D721Med (cell line): ENCODE results near the gene SLC25A51.

ENCODE experiments used
- DNase-seq: peaks from one replicate; pipeline ENCODE4 v3.0.0; 2011; ENCODE audit warnings: low spot score; ENCODE audit not compliant: insufficient read length
- FAIRE-seq: peaks from 2 replicates; lab custom pipeline; 2011; peaks lifted over from hg19 to GRCh38; lab: Jason Lieb, UNC
- CTCF ChIP-seq: IDR thresholded peaks from 2 replicates; pipeline ENCODE4 v1.5.1; 2012; ENCODE audit warnings: mild to moderate bottlenecking, control low read depth; ENCODE audit not compliant: insufficient read depth; ENCODE audit errors: missing control alignments

Gene SLC25A51

GRCh38 chr9:37923796-37924427 lies 20.0 kb upstream of the SLC25A51 start:
- TF ChIP-seq CTCF: no peak
- FAIRE-seq (no peak), DNase-seq (no peak)

DNA sequence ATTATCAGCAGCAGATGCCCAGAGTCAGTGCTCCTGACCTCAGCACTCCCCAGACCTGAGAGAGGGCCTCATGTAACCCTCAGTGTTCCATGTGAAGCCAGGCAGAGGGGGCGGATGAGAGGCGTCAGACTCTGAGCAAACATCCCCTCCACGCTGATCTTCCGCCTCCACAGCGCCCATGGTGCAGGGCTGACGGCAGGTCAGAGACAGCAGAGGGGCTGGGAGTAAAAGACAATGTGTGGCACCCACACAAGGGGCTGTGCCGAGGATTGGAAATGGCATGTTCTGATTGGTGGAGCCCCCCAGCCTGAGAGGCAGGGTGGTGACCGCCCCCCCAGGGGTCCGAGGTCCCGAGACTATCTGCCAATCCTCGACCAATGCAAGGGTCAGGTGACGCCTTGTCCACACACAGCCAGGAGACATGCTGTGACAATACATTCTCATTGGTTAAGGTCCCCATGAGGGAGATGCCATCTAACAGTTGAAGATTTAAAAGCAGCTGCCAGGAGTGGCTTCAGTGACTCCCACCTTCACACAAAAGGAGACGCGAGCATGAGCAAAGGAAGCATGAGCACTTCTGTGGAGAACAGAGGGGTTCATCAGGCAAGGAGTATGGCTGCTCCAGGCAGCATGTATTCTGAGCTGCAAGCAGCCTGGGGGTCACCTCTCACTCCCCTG lies 19.3 kb upstream of the SLC25A51 start:
- FAIRE-seq (no peak), DNase-seq (no peak)
- no peak for TF ChIP-seq CTCF

- no peak for TF ChIP-seq CTCF
- no peak for DNase-seq
- FAIRE-seq: no peak
These were observed 18.6 kb upstream of the SLC25A51 start for GRCh38 chr9:37922363-37923117.

DNA sequence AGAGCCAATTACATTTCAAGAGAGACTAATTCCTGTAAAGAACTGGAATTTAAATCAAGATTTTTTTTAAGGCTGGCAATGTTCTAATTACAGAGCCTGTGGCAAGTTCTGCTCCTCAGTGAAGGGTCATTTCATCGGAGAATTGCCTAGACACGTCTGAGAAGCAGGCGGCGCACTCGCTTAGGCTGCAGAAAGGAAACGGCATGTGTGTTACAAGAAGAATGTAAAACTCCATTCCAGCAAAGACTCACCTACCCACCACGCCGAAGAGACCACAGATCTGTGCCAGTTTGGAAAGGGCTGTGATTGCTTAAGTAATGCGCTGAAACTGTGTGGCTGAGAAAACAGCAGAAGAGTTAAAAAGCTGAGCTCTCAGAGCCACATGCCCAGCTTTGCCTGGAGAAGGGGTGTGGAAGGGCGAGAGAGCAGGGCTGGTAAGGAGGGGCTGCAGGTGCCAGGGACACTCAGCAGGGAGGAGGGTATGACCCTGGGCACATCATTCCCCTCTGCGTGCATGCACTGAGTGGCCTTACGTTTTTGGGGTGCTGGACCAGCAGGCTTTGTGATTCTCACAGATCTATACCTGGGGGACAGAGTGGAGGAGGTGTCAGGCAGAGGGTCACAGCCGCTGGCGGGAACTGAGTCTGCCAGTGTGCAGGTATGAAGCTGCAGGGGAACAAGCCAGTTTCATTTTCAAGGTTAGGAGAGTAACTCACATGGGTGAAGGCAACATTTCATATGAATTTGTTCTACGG lies 17.8 kb upstream of the SLC25A51 start:
- DNase-seq (no peak), FAIRE-seq (no peak)
- TF ChIP-seq CTCF: no peak

DNA sequence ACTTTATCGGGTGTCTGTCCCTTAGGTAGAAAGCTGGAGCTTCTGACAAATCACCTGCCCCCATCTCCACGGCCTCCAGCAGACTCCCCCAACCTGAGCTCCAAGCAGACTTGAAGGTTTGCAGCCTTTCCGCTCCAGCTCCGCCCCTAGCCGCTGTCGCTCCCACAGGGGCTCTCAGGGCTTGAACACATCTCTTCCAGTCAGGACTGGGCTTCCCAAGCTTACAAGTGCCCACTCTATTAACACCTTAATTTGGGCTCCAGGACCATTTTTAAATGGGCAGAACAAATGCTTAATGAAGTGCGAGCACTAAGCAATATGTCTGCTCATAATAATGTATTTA lies 17.2 kb upstream of the SLC25A51 start:
- FAIRE-seq: no peak
- no peak for TF ChIP-seq CTCF

DNA sequence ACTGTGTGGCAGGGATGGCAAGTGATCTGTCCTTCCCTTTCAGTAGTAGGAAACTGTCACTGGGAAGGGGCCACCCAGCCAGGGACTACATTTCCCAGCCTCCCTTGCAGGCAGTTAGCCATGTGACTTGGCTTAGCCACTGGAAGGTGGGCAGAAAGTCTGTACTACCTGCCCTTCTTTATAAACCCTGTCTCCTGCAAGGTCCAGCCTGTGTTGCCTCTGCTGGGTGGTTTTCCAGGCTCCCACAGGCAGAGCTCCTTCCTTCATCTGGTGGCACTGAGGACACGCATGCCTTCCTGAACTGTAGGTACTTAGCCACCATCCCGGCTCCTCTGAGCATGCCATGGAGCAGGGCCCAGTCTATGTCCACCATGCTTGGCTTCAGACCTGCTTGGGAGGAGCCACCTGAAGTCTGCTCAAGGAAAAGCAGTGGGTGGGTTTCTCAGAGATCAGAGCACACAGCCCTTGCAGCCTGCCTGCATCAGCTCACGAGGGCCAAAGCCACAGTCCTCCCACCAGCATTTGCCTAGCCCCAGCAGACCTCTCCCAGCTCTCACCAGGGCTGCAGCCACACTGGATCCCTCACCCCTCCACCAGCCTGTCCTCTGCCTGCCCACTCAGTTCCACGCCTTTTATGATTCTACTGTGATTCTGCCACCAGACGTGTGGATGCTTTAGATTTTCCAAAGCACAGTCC lies 16.7 kb upstream of the SLC25A51 start:
- no peak for TF ChIP-seq CTCF
- DNase-seq (no peak), FAIRE-seq (no peak)

More for the DNA sequence above, 17.2 kb upstream of the SLC25A51 start:
- DNase-seq: no peak
